OCI-LY1 (cell line): ENCODE results near the gene TADA3.

Source experiments
- EZH2 ChIP-seq: fragments of 200-600 bp; sonication (generic), shearing (Covaris generic); IDR thresholded peaks from 2 replicates; pipeline ENCODE4 v1.8.0; 2017; ENCODE audit warnings: borderline replicate concordance, mixed run types, mild to moderate bottlenecking, antibody characterized with exemption, low read length, moderate library complexity, mixed read lengths
- TF ChIP-seq, protein P1 (sequence below): fragments of 200-600 bp; sonication (generic), shearing (Covaris generic); IDR thresholded peaks from 2 replicates; pipeline ENCODE4 v1.5.1; 2017; ENCODE audit warnings: mild to moderate bottlenecking, antibody characterized with exemption, low read length, moderate library complexity, mixed read lengths

DNA sequence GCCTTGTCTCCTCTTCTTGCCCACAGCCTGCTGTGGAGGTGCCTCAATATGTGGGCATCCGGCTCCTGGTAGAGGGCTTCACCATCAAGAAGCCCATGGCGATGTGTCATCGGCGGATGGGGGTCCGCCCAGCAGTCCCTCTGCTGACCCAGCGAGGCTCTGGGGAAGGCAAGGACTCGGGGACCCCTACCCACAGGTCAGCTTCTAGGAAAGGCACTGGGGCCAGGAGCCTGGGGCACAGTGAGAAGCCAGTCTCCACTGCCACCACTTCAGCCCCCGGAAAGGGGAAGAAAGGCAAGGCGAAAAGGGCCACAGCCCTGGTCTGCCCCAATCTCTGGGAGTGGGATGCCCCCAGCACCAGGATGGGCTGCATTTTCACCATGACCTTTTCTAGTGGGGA is 40.8 kb upstream of the TADA3 start:
- TF ChIP-seq, protein P1, sequence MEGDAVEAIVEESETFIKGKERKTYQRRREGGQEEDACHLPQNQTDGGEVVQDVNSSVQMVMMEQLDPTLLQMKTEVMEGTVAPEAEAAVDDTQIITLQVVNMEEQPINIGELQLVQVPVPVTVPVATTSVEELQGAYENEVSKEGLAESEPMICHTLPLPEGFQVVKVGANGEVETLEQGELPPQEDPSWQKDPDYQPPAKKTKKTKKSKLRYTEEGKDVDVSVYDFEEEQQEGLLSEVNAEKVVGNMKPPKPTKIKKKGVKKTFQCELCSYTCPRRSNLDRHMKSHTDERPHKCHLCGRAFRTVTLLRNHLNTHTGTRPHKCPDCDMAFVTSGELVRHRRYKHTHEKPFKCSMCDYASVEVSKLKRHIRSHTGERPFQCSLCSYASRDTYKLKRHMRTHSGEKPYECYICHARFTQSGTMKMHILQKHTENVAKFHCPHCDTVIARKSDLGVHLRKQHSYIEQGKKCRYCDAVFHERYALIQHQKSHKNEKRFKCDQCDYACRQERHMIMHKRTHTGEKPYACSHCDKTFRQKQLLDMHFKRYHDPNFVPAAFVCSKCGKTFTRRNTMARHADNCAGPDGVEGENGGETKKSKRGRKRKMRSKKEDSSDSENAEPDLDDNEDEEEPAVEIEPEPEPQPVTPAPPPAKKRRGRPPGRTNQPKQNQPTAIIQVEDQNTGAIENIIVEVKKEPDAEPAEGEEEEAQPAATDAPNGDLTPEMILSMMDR = no peak
- TF ChIP-seq EZH2 = no peak
